Chondrocyte (in vitro differentiated cells): ENCODE measurements around the gene PPP2R1B. TPM values are rescaled to one million over a fixed set of nuclear protein-coding genes. Genes with fewer than 3 reads are reported as not detected.
A peak's percentile ranks its signal among the peaks of the same experiment; 100 is the strongest.

Experiments
- DNase-seq: peaks from one replicate; pipeline ENCODE4 v3.0.0; 2021; ENCODE audit warnings: mixed read lengths, low spot score
- H3K27ac Mint-ChIP-seq: one replicate; pipeline ENCODE4 v1.8.0; 2021; ENCODE audit warnings: mild to moderate bottlenecking, moderate library complexity, mixed read lengths; ENCODE audit not compliant: unreplicated experiment
- H3K27me3 Mint-ChIP-seq: 2 replicates; pipeline ENCODE4 v1.8.0; 2021; ENCODE audit warnings: low read depth, mixed read lengths
- H3K36me3 Mint-ChIP-seq: 2 replicates; pipeline ENCODE4 v1.8.0; 2021; ENCODE audit warnings: low read depth, mixed read lengths
- H3K4me1 Mint-ChIP-seq: 2 replicates; pipeline ENCODE4 v1.8.0; 2021; ENCODE audit warnings: low read depth, mild to moderate bottlenecking, mixed read lengths
- H3K4me3 Mint-ChIP-seq: one replicate; pipeline ENCODE4 v1.8.0; 2021; ENCODE audit warnings: mild to moderate bottlenecking, moderate library complexity, mixed read lengths; ENCODE audit not compliant: unreplicated experiment
- H3K9me3 Mint-ChIP-seq: 2 replicates; pipeline ENCODE4 v1.8.0; 2021; ENCODE audit warnings: low read depth, mixed read lengths
- total RNA-seq: library from RNA; stranded (reverse); gene quantifications from 3 replicates; pipeline ENCODE4 v1.2.1, GENCODE V29; 2021
- TF ChIP-seq, protein P1 (sequence below): fragments of 200-600 bp; sonication (generic); IDR thresholded peaks from 2 replicates; pipeline ENCODE4 v1.5.0; 2021; ENCODE audit warnings: antibody characterized with exemption, mild to moderate bottlenecking, moderate library complexity

PPP2R1B gene
- total RNA-seq, 1 donor from 2014 or later, result 17.2 TPM

DNA sequence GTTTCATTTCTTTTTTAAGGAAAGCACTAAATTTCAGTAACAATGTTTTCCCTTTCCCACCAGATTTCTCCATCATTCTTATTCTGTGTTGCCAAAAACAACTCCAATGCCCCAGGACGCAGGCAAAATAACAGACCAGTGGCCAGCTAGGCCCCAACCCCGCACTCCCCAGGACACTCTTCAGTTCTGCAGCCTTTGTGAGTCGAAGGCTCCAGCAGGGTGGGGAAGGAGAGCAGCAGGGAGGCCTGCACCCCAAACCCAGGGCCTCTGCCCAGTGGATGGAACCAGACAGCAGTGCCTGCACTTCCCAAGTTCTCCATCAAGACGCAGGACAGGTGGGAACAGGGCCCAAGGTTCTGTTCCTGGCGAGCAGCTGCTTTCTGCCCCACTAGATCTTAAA, 34.4 kb downstream of the PPP2R1B start:
- Mint-ChIP-seq H3K27ac (peak overlapping the region; percentile 66), H3K4me1 (peaks cover 69% of the 10 kb centered on the region), H3K36me3 (no peaks in the 10 kb centered on the region), H3K27me3 (no peaks in the 10 kb centered on the region), H3K9me3 (no peaks in the 10 kb centered on the region), H3K4me3 (no peak overlapping the region)
- DNase-seq, result no peak
- TF ChIP-seq, protein P1, sequence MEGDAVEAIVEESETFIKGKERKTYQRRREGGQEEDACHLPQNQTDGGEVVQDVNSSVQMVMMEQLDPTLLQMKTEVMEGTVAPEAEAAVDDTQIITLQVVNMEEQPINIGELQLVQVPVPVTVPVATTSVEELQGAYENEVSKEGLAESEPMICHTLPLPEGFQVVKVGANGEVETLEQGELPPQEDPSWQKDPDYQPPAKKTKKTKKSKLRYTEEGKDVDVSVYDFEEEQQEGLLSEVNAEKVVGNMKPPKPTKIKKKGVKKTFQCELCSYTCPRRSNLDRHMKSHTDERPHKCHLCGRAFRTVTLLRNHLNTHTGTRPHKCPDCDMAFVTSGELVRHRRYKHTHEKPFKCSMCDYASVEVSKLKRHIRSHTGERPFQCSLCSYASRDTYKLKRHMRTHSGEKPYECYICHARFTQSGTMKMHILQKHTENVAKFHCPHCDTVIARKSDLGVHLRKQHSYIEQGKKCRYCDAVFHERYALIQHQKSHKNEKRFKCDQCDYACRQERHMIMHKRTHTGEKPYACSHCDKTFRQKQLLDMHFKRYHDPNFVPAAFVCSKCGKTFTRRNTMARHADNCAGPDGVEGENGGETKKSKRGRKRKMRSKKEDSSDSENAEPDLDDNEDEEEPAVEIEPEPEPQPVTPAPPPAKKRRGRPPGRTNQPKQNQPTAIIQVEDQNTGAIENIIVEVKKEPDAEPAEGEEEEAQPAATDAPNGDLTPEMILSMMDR, result no peak

DNA sequence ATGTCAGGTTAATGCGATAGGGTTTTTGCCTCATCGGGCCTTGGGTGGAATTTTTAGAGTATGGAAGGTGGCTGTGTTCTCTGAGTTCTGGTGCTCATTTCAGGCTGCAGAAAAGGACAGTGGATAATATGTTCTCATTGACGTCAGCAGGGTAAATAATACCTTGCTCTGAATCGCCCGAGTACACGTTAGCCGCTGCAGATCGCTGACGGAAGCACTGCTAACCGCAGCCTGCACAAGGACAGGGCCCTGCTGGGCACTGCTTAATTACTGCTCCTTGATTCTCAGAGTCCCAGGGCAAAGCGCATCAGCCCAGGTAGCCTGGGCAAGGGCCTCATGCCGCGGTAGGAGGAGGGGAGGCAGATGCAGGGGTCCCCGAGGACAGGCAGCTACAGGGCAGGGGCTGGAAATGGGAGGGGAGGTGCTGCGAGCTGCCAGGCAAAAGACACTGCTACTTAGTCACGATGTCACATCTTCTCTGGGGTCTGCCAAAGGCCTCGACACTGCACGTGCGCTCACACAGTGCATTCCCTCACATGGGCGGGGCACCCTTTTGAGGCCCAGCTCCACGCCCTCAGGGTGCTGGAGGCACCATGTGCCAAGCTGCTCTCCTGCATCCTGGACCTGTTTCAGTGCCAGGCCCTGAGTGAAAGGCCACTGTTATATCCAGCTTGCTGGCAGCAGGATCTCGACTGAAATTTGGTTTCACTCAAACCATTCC, 35.2 kb downstream of the PPP2R1B start:
- Mint-ChIP-seq H3K36me3 (no peaks in the 10 kb centered on the region), H3K27ac (peak overlapping the region; percentile 68), H3K4me3 (no peak overlapping the region), H3K4me1 (peaks cover 61% of the 10 kb centered on the region), H3K27me3 (no peaks in the 10 kb centered on the region), H3K9me3 (no peaks in the 10 kb centered on the region)
- TF ChIP-seq, protein P1, result no peak
- no peak for DNase-seq

DNA sequence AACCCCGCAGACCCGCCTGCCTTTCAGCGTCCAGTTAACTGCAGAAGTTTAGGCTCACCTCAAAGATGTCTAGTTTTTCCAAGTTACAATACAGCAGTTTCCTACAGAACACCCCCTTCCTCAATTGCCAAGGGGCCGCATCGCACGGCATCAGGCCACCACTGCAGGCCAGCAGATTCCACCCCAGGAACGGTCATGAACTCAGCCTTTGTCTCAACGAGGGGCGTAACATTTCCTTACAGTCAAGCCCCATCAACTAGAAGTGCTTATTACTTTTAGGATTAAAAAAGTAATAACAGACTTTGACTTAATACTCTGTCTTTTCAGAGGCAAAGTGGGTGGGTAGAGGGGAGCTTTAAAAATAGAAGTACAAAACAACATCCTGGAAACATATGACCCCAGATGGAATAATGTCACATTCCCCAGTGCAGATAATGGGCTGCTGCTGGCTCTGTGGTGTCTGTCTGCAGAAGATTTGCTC, 36.3 kb downstream of the PPP2R1B start:
- Mint-ChIP-seq H3K27ac (peak overlapping the region; percentile 84), H3K9me3 (no peaks in the 10 kb centered on the region), H3K27me3 (no peaks in the 10 kb centered on the region), H3K36me3 (peaks cover 1% of the 10 kb centered on the region), H3K4me3 (no peak overlapping the region), H3K4me1 (peaks cover 50% of the 10 kb centered on the region)
- TF ChIP-seq, protein P1, result no peak
- no peak for DNase-seq

DNA sequence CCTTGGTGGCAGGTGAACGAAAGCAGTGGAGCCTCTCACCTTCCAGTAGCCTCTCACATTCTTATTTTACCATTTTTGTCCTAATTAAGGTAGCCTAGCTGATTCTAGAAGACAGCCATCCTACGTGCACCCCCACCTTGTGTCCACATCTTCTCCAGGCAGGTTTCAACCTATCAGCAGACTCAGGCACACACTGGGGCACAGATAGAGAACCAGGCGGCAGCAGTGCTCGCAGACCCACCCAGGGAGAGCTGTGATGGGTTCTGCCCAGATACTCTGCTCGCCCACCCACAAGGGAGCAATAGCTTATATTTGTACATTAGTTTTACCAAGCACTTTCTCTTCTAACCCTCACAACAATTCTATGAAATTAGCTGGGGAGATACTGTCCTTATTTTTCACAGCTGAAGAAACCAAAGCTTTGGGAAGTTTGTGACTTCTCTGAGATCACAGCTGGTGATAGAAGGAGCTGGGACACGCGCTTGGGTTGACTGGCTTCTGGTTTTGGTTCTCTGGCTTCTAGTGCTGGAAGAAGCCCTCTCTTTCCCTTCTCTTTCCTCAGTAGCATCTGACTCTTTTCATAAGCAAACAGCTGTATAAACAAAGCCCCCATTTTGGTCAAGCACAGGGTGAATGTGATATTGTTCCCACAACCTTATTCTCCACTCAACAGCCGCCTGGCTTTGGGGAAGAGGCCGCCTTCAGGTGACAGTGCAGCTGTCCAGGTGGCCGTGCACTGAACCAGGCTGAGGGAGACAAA, 36.9 kb downstream of the PPP2R1B start:
- no peaks in the 10 kb centered on the region for H3K9me3 Mint-ChIP-seq
- TF ChIP-seq, protein P1, result no peak
- H3K27me3 Mint-ChIP-seq, result no peaks in the 10 kb centered on the region
- no peak overlapping the region for H3K4me3 Mint-ChIP-seq
- peaks cover 46% of the 10 kb centered on the region for H3K4me1 Mint-ChIP-seq
- H3K36me3 Mint-ChIP-seq, result peaks cover 3% of the 10 kb centered on the region
- DNase-seq, result no peak
- peak overlapping the region; percentile 84 for H3K27ac Mint-ChIP-seq

DNA sequence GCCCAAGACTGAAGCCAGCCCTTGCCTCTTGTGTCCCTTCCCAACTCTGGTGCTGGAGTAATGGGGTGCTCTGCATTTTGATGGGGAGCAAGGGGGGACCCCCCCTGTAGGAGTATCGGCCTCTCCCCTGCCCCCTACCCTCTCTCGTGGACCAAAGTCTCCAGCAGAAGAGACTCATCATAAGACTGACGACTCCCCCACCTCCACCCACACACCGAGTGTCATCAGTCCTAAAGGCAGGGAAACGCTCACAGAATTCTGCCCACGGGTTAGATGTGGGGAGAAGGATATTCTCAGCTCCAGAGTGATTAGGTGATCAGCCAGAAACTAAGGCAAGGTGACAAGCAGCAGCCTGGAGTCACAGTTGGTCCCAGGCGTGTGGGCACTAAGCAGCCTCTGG, 38.8 kb downstream of the PPP2R1B start:
- Mint-ChIP-seq H3K27me3 (no peaks in the 10 kb centered on the region), H3K27ac (no peak overlapping the region), H3K9me3 (no peaks in the 10 kb centered on the region), H3K4me3 (no peak overlapping the region), H3K4me1 (peaks cover 33% of the 10 kb centered on the region), H3K36me3 (peaks cover 15% of the 10 kb centered on the region)
- no peak for DNase-seq
- TF ChIP-seq, protein P1, result no peak
